Mesodermal cell (in vitro differentiated cells): ENCODE measurements around the gene TTBK1.

Experiments
- H3K27ac ChIP-seq: 2 replicates; pipeline ENCODE4 v1.7.0; 2013; ENCODE audit warnings: mild to moderate bottlenecking, low read depth, low read length, moderate library complexity; ENCODE audit not compliant: severe bottlenecking
- H3K36me3 ChIP-seq: 2 replicates; pipeline ENCODE4 v1.7.1; 2013; ENCODE audit warnings: mild to moderate bottlenecking, low read length, moderate library complexity; ENCODE audit not compliant: control insufficient read depth, insufficient read depth
- H3K4me1 ChIP-seq: one replicate; pipeline ENCODE4 v1.7.1; 2013; ENCODE audit warnings: mild to moderate bottlenecking, low read length; ENCODE audit not compliant: insufficient read depth, control insufficient read depth, poor library complexity, severe bottlenecking
- H3K4me3 ChIP-seq: 2 replicates; pipeline ENCODE4 v1.7.0; 2013; ENCODE audit warnings: low read length, control low read depth, mild to moderate bottlenecking; ENCODE audit not compliant: insufficient read depth, poor library complexity, severe bottlenecking; ENCODE audit errors: extremely low read depth
- H3K9me3 ChIP-seq: 2 replicates; pipeline ENCODE4 v1.7.1; 2013; ENCODE audit warnings: mild to moderate bottlenecking, low read length, moderate library complexity; ENCODE audit not compliant: control insufficient read depth
- WGBS, 2 experiments: methylation state at CpG; one replicate each; pipeline ENCODE4 v1.1.5; 2013; ENCODE audit warnings: missing lambda C conversion rate in 2 of 2; ENCODE audit not compliant: insufficient coverage in 2 of 2; 5-methylcytosine and 5-hydroxymethylcytosine counted together

TTBK1 gene

GRCh38 chr6:43241446-43241845, 1.8 kb upstream of the TTBK1 start:
- Histone ChIP-seq H3K27ac (no peak overlapping the region), H3K4me1 (no peaks in the 10 kb centered on the region), H3K4me3 (no peak overlapping the region), H3K36me3 (no peaks in the 10 kb centered on the region), H3K9me3 (no peaks in the 10 kb centered on the region)
- WGBS, 2 experiments: 82 to 97% methylated on average over 2 of the region's 2 CpGs

GRCh38 chr6:43243664-43244321, 512 bp downstream of the TTBK1 start:
- Histone ChIP-seq H3K9me3 (no peaks in the 10 kb centered on the region), H3K4me3 (no peak overlapping the region), H3K36me3 (no peaks in the 10 kb centered on the region), H3K4me1 (no peaks in the 10 kb centered on the region), H3K27ac (no peak overlapping the region)
- WGBS, 2 experiments: 16% methylated on average over 19 to 24 of the region's 37 CpGs

- Histone ChIP-seq H3K4me3 (peak overlapping the region; percentile 40), H3K36me3 (no peaks in the 10 kb centered on the region), H3K9me3 (no peaks in the 10 kb centered on the region), H3K4me1 (no peaks in the 10 kb centered on the region), H3K27ac (no peak overlapping the region)
- 5 to 23% methylated on average over 6 to 18 of the region's 27 CpGs for WGBS, 2 experiments
These were observed 3.2 kb downstream of the TTBK1 start for GRCh38 chr6:43246301-43247113.

GRCh38 chr6:43247114-43247999, 4.1 kb downstream of the TTBK1 start:
- no peak overlapping the region for H3K27ac ChIP-seq
- no peaks in the 10 kb centered on the region for H3K9me3 ChIP-seq
- H3K4me1 ChIP-seq: no peaks in the 10 kb centered on the region
- 5 to 10% methylated on average over 27 to 28 of the region's 46 CpGs for WGBS, 2 experiments
- H3K4me3 ChIP-seq: peak overlapping the region; percentile 40
- no peaks in the 10 kb centered on the region for H3K36me3 ChIP-seq

GRCh38 chr6:43248101-43248500, 4.8 kb downstream of the TTBK1 start:
- no peaks in the 10 kb centered on the region for H3K9me3 ChIP-seq
- H3K4me1 ChIP-seq: no peaks in the 10 kb centered on the region
- no peak overlapping the region for H3K4me3 ChIP-seq
- H3K36me3 ChIP-seq: no peaks in the 10 kb centered on the region
- no peak overlapping the region for H3K27ac ChIP-seq
- 83 to 92% methylated on average over 2 of the region's 3 CpGs for WGBS, 2 experiments

- H3K4me1 ChIP-seq: no peaks in the 10 kb centered on the region
- H3K4me3 ChIP-seq: no peak overlapping the region
- no peaks in the 10 kb centered on the region for H3K36me3 ChIP-seq
- no peaks in the 10 kb centered on the region for H3K9me3 ChIP-seq
- no peak overlapping the region for H3K27ac ChIP-seq
These were observed 5.5 kb downstream of the TTBK1 start for GRCh38 chr6:43248791-43249190.

GRCh38 chr6:43250992-43251373, 7.7 kb downstream of the TTBK1 start:
- H3K4me3 ChIP-seq: no peak overlapping the region
- H3K27ac ChIP-seq: no peak overlapping the region
- H3K9me3 ChIP-seq: no peaks in the 10 kb centered on the region
- peaks cover 3% of the 10 kb centered on the region for H3K4me1 ChIP-seq
- no peaks in the 10 kb centered on the region for H3K36me3 ChIP-seq
- WGBS, 2 experiments: 57 to 58% methylated on average over 2 to 6 of the region's 8 CpGs

- WGBS, 2 experiments: 90 to 97% methylated on average over 10 to 11 of the region's 11 CpGs
These were observed 10.1 kb downstream of the TTBK1 start for GRCh38 chr6:43253401-43253800.

GRCh38 chr6:43254138-43254817, 11.0 kb downstream of the TTBK1 start:
- H3K4me1 ChIP-seq: peaks cover 3% of the 10 kb centered on the region
- no peaks in the 10 kb centered on the region for H3K9me3 ChIP-seq
- H3K27ac ChIP-seq: no peak overlapping the region
- no peak overlapping the region for H3K4me3 ChIP-seq
- WGBS, 2 experiments: 93 to 96% methylated on average over 13 to 15 of the region's 15 CpGs
- H3K36me3 ChIP-seq: no peaks in the 10 kb centered on the region

More at GRCh38 chr6:43253401-43253800, 10.1 kb downstream of the TTBK1 start:
- H3K36me3 ChIP-seq: no peaks in the 10 kb centered on the region
- no peak overlapping the region for H3K27ac ChIP-seq
- H3K9me3 ChIP-seq: no peaks in the 10 kb centered on the region
- H3K4me3 ChIP-seq: no peak overlapping the region
- peaks cover 3% of the 10 kb centered on the region for H3K4me1 ChIP-seq

- H3K4me1 ChIP-seq: peaks cover 3% of the 10 kb centered on the region
- H3K27ac ChIP-seq: no peak overlapping the region
- no peak overlapping the region for H3K4me3 ChIP-seq
- H3K9me3 ChIP-seq: no peaks in the 10 kb centered on the region
- 90 to 92% methylated on average over 8 to 9 of the region's 11 CpGs for WGBS, 2 experiments
- no peaks in the 10 kb centered on the region for H3K36me3 ChIP-seq
These were observed 11.6 kb downstream of the TTBK1 start for GRCh38 chr6:43254846-43255245.
